Aorta (tissue), 5 donors: Measurements from ENCODE around the gene NBPF10. TPM values are rescaled to one million over a fixed set of nuclear protein-coding genes. Genes with fewer than 3 reads are reported as not detected.
"Not testable (repeated sequence)": the region's sequence is repeated elsewhere in the genome, so short reads cannot be mapped to it uniquely, and the experiment has no call there.

Experiments used
- ATAC-seq: fragments of 200-7000 bp; cut with Tn5 transposase; one replicate; pipeline ENCODE4 v1.9.1; 2022; ENCODE audit warnings: moderate library complexity; ENCODE audit not compliant: low FRiP score
- DNase-seq, 2 donors: peaks; one replicate each; pipeline ENCODE4 v3.0.0-alpha.2; 2020
- H3K27ac ChIP-seq, 2 donors: one replicate each; pipeline ENCODE4 v1.5.1; 2013; ENCODE audit warnings: low read length in 2 of 2, mild to moderate bottlenecking in 2 of 2, moderate library complexity in 2 of 2, control low read depth in 1 of 2, inconsistent platforms in 1 of 2, low read depth in 1 of 2
- H3K27me3 ChIP-seq, 2 donors: one replicate each; pipeline ENCODE4 v1.6.1; 2013; ENCODE audit warnings: control low read depth in 1 of 2, low read length in 1 of 2, mild to moderate bottlenecking in 1 of 2, moderate library complexity in 1 of 2; ENCODE audit not compliant: insufficient read depth in 2 of 2, control insufficient read depth in 1 of 2
- H3K36me3 ChIP-seq, 2 donors: one replicate each; pipeline ENCODE4 v1.6.1; 2013; ENCODE audit warnings: control low read depth in 1 of 2, low read length in 1 of 2, mild to moderate bottlenecking in 1 of 2; ENCODE audit not compliant: insufficient read depth in 2 of 2, control insufficient read depth in 1 of 2
- H3K4me1 ChIP-seq, 2 donors: one replicate each; pipeline ENCODE4 v1.6.1; 2013; ENCODE audit warnings: low read length in 2 of 2, control low read depth in 1 of 2, mild to moderate bottlenecking in 1 of 2, moderate library complexity in 1 of 2; ENCODE audit not compliant: insufficient read depth in 2 of 2, control insufficient read depth in 1 of 2
- H3K4me3 ChIP-seq, 2 donors: one replicate each; pipeline ENCODE4 v1.5.1; 2013; ENCODE audit warnings: low read length in 2 of 2, control low read depth in 1 of 2, mild to moderate bottlenecking in 1 of 2
- H3K9me3 ChIP-seq: one replicate; pipeline ENCODE4 v1.6.1; 2013; ENCODE audit warnings: mild to moderate bottlenecking, low read length; ENCODE audit not compliant: control insufficient read depth
- WGBS, 2 donors: extraction: QIAGEN DNeasy Blood & Tissue Kit; methylation state at CpG; one replicate each; pipeline ENCODE4 v1.1.7; 2013; 5-methylcytosine and 5-hydroxymethylcytosine counted together
- intact Hi-C, 2 donors: fragments of 100-400 bp; cut with DNase I; formaldehyde crosslinking; loops; one replicate each; pipeline versions ENCODE4 v1.14.2 to v1.15.0; 2022
- long read RNA-seq, 2 donors: library from polyadenylated mRNA; unstranded; transcript quantifications; one replicate each; pipeline ENCODE4 v2.0.0, GENCODE V29; 2020 to 2021
- polyA plus RNA-seq, 2 donors: library from polyadenylated mRNA; stranded (reverse); fragments of 200-250 nt; gene quantifications; one replicate each; pipeline ENCODE4 v1.2.3, GENCODE V29; 2013
- total RNA-seq, 2 donors: library from RNA; stranded (reverse); fragmentation: NEBNext Ultra II Directional; extraction: Animal tissue kit (Norgen Biotek cat#: 25700); gene quantifications; one replicate each; pipeline ENCODE4 v1.2.1, GENCODE V29; 2021
- donor health status: healthy with polysubstance abuse.
- donor health status: Bipolar disorder and iron deficiency.
- donor health status: DM: no; HTN: no; CAD: no.
- donor health status: DM: no; HTN: no; CAD: no.
- donor health status: DM: yes; HTN: yes; CAD: no.

Gene NBPF10, protein sequence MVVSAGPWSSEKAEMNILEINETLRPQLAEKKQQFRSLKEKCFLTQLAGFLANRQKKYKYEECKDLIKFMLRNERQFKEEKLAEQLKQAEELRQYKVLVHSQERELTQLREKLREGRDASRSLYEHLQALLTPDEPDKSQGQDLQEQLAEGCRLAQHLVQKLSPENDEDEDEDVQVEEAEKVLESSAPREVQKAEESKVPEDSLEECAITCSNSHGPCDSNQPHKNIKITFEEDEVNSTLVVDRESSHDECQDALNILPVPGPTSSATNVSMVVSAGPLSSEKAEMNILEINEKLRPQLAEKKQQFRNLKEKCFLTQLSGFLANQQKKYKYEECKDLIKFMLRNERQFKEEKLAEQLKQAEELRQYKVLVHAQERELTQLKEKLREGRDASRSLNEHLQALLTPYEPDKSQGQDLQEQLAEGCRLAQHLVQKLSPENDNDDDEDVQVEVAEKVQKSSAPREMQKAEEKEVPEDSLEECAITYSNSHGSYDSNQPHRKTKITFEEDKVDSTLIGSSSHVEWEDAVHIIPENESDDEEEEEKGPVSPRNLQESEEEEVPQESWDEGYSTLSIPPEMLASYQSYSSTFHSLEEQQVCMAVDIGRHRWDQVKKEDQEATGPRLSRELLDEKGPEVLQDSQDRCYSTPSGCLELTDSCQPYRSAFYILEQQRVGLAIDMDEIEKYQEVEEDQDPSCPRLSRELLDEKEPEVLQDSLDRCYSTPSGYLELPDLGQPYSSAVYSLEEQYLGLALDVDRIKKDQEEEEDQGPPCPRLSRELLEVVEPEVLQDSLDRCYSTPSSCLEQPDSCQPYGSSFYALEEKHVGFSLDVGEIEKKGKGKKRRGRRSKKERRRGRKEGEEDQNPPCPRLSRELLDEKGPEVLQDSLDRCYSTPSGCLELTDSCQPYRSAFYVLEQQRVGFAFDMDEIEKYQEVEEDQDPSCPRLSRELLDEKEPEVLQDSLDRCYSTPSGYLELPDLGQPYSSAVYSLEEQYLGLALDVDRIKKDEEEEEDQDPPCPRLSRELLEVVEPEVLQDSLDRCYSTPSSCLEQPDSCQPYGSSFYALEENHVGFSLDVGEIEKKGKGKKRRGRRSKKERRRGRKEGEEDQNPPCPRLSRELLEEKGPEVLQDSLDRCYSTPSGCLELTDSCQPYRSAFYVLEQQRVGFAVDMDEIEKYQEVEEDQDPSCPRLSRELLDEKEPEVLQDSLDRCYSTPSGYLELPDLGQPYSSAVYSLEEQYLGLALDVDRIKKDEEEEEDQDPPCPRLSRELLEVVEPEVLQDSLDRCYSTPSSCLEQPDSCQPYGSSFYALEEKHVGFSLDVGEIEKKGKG (N-terminal part only)
- total RNA-seq (1 to 10 TPM; 4.8 to 6.1 TPM), polyA plus RNA-seq (1 to 10 TPM in 1 of 2 donors, under 1 TPM in 1; 0.88 to 1.2 TPM)
- long read RNA-seq, donor 1, partial matches to known transcripts = 57 of 70 reads
- long read RNA-seq, donor 1, other reads (novel, unspliced or antisense) = 13 of 70 reads
- long read RNA-seq, donor 2, partial matches to known transcripts = 12 of 26 reads
- long read RNA-seq, donor 2, other reads (novel, unspliced or antisense) = 14 of 26 reads

- ATAC-seq, H3K27me3 ChIP-seq, intact Hi-C loops, H3K9me3 ChIP-seq, H3K36me3 ChIP-seq, H3K4me1 ChIP-seq, H3K4me3 ChIP-seq, H3K27ac ChIP-seq: not testable (repeated sequence)
- WGBS, 2 donors = 0% methylated on average over 2 of the region's 7 CpGs; no CpG with 5 or more reads in 1 of the 2 donors
- peak in 1 of 2 donors; percentile 36 for DNase-seq
These were observed at the start of gene NBPF10 for GRCh38 chr1:146144465-146144864. NBPF10 (minus strand) TSS chr1:146144804; CDS start chr1:146144769, 35 bp downstream.

DNA sequence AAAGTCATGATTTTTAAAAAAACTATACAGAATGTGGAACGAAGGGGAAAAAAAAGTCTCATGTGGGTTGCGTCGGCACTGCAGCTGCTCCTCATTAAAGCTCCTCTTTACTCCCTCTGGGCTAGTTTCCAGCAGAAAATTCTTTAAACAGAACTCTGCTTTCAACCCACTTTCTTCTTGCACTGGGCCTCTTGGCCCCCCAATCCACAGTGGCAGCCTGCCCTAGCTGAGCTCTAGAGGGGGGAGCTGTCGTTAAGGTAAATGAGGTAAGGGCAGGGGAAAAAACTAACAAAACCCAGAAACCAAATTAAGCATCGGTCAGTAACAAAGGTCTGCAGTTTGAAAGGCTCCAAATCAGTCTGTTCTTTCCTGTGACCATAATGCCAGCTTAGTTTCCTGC lies 29.9 kb upstream of the NBPF10 start:
- 0 to 11% methylated on average over 1 of the region's 5 CpGs for whole genome bisulfite sequencing, 2 donors
- not testable (repeated sequence) for ATAC-seq, H3K27ac ChIP-seq

GRCh38 chr1:146167740-146168139 lies 23.1 kb upstream of the NBPF10 start:
- H3K9me3 ChIP-seq, H3K4me3 ChIP-seq, H3K27ac ChIP-seq, H3K36me3 ChIP-seq, H3K27me3 ChIP-seq, ATAC-seq, intact Hi-C loops, H3K4me1 ChIP-seq, DNase-seq: not testable (repeated sequence)
- no CpG with 5 or more reads among the region's 1 CpG for WGBS, 2 donors

More for the DNA sequence above, 29.9 kb upstream of the NBPF10 start:
- H3K4me3 ChIP-seq, H3K27me3 ChIP-seq, H3K36me3 ChIP-seq, H3K4me1 ChIP-seq, intact Hi-C loops, H3K9me3 ChIP-seq: not testable (repeated sequence)
- DNase-seq = peak in 1 of 2 donors; percentile 50

GRCh38 chr1:146167273-146167672 lies 22.7 kb upstream of the NBPF10 start:
- H3K9me3 ChIP-seq, H3K4me1 ChIP-seq, H3K27ac ChIP-seq, H3K36me3 ChIP-seq, DNase-seq, ATAC-seq, H3K27me3 ChIP-seq, intact Hi-C loops, H3K4me3 ChIP-seq: not testable (repeated sequence)
- WGBS, 2 donors = no CpG with 5 or more reads among the region's 1 CpG

Other genes starting within 250 kb of the NBPF10 start
- 100 to 1,000 TPM in 1 of 2 donors, 10 to 100 TPM in 1; 74.6 to 123 TPM for gene ITGA10, start 234.8 kb downstream of the NBPF10 start, total RNA-seq
- gene ITGA10, start 234.8 kb downstream of the NBPF10 start, polyA plus RNA-seq = 100 to 1,000 TPM in 1 of 2 donors, 1 to 10 TPM in 1; 7.6 to 296 TPM
- gene PEX11B, start 226.1 kb downstream of the NBPF10 start, total RNA-seq = 10 to 100 TPM; 14.9 to 20.6 TPM
- 10 to 100 TPM; 10.0 to 18.2 TPM for gene PEX11B, start 226.1 kb downstream of the NBPF10 start, polyA plus RNA-seq
- 10 to 100 TPM; 81.2 to 84.5 TPM for gene RBM8A, start 217.3 kb downstream of the NBPF10 start, total RNA-seq
- gene RBM8A, start 217.3 kb downstream of the NBPF10 start, polyA plus RNA-seq = 10 to 100 TPM; 42.6 to 74.1 TPM
- gene LIX1L, start 186.8 kb downstream of the NBPF10 start, total RNA-seq = 10 to 100 TPM; 53.2 to 60.0 TPM
- 10 to 100 TPM; 18.0 to 29.3 TPM for gene LIX1L, start 186.8 kb downstream of the NBPF10 start, polyA plus RNA-seq
- gene ANKRD34A, start 180.2 kb downstream of the NBPF10 start, total RNA-seq = 1 to 10 TPM; 1.4 to 2.2 TPM
- 1 to 10 TPM in 1 of 2 donors, under 1 TPM in 1; 0.63 to 1.9 TPM for gene ANKRD34A, start 180.2 kb downstream of the NBPF10 start, polyA plus RNA-seq
- 10 to 100 TPM; 23.8 to 26.4 TPM for gene POLR3GL, start 180.1 kb downstream of the NBPF10 start, total RNA-seq
- gene POLR3GL, start 180.1 kb downstream of the NBPF10 start, polyA plus RNA-seq = 10 to 100 TPM; 73.4 to 89.0 TPM
- 100 to 1,000 TPM; 354 to 536 TPM for gene TXNIP, start 148.2 kb downstream of the NBPF10 start, total RNA-seq
- 100 to 1,000 TPM in 1 of 2 donors, 10 to 100 TPM in 1; 83.1 to 169 TPM for gene TXNIP, start 148.2 kb downstream of the NBPF10 start, polyA plus RNA-seq
- not detected for gene HJV, start 123.1 kb downstream of the NBPF10 start, total RNA-seq
- not detected for gene HJV, start 123.1 kb downstream of the NBPF10 start, polyA plus RNA-seq
- gene NOTCH2NLA, start 84.2 kb upstream of the NBPF10 start, total RNA-seq = 100 to 1,000 TPM; 102 to 106 TPM
- 10 to 100 TPM; 15.9 to 22.4 TPM for gene NOTCH2NLA, start 84.2 kb upstream of the NBPF10 start, polyA plus RNA-seq